Measurements from ENCODE around the gene PDZD2. TPM values are rescaled to one million over a fixed set of nuclear protein-coding genes. Genes with fewer than 3 reads are reported as not detected.
"Not testable (repeated sequence)": the region's sequence is repeated elsewhere in the genome, so short reads cannot be mapped to it uniquely, and the experiment has no call there.

Gene PDZD2
- not detected for total RNA-seq

- H3K27ac Mint-ChIP-seq: no peak within 1 kb of the TSS
- H3K4me3 Mint-ChIP-seq: peak within 1 kb of the TSS; percentile 68
- DNase-seq: peak; percentile 49
- H3K36me3 Mint-ChIP-seq (ENCODE audit: low read depth): no peaks in the 10 kb centered on the region
- POLR2A ChIA-PET: no interaction called here
- peaks cover 3% of the 10 kb centered on the region for H3K4me1 Mint-ChIP-seq
- no peaks in the 10 kb centered on the region for H3K9me3 Mint-ChIP-seq
- peaks cover 27% of the 10 kb centered on the region for H3K27me3 Mint-ChIP-seq
- CTCF ChIA-PET: interaction anchor here (0.7 to 1.3 kb wide), 6 partner anchors 7 to 454 kb away, joined by 3 to 5 read pairs (median 4); partner anchors contain the start of genes C5orf22 and DROSHA
Observed at GRCh38 chr5:31638748-31639418, at the start of gene PDZD2. Gene PDZD2 (plus strand): TSS chr5:31639131.

- Mint-ChIP-seq H3K36me3 (ENCODE audit: low read depth) (no peaks in the 10 kb centered on the region), H3K4me1 (no peaks in the 10 kb centered on the region), H3K9me3 (no peaks in the 10 kb centered on the region), H3K27ac (no peak overlapping the region), H3K27me3 (peaks cover 12% of the 10 kb centered on the region), H3K4me3 (no peak overlapping the region)
- DNase-seq: no peak
- POLR2A ChIA-PET: no interaction called here
- CTCF ChIA-PET: no interaction called here
Observed at GRCh38 chr5:31593665-31594064, 45.3 kb upstream of the PDZD2 start.

GRCh38 chr5:31596354-31596753, 42.6 kb upstream of the PDZD2 start:
- POLR2A ChIA-PET: no interaction called here
- Mint-ChIP-seq H3K27ac (no peak overlapping the region), H3K4me1 (no peaks in the 10 kb centered on the region), H3K9me3 (no peaks in the 10 kb centered on the region), H3K36me3 (ENCODE audit: low read depth) (no peaks in the 10 kb centered on the region), H3K4me3 (no peak overlapping the region), H3K27me3 (peaks cover 12% of the 10 kb centered on the region)
- CTCF ChIA-PET: no interaction called here
- DNase-seq: no peak

GRCh38 chr5:31598640-31599611, 40.0 kb upstream of the PDZD2 start:
- no peak overlapping the region for H3K27ac Mint-ChIP-seq
- no peak for DNase-seq
- no peaks in the 10 kb centered on the region for H3K4me1 Mint-ChIP-seq
- CTCF ChIA-PET: no interaction called here
- H3K27me3 Mint-ChIP-seq: peaks cover 11% of the 10 kb centered on the region
- no peaks in the 10 kb centered on the region for H3K36me3 Mint-ChIP-seq (ENCODE audit: low read depth)
- no peaks in the 10 kb centered on the region for H3K9me3 Mint-ChIP-seq
- H3K4me3 Mint-ChIP-seq: no peak overlapping the region
- POLR2A ChIA-PET: no interaction called here

- DNase-seq; POLR2A ChIA-PET; H3K36me3 Mint-ChIP-seq (ENCODE audit: low read depth); H3K4me3 Mint-ChIP-seq; H3K27me3 Mint-ChIP-seq; H3K27ac Mint-ChIP-seq; H3K9me3 Mint-ChIP-seq; H3K4me1 Mint-ChIP-seq; CTCF ChIA-PET: not testable (repeated sequence)
Observed at GRCh38 chr5:31602305-31602704, 36.6 kb upstream of the PDZD2 start.

- Mint-ChIP-seq H3K9me3 (no peaks in the 10 kb centered on the region), H3K4me3 (no peak overlapping the region), H3K27me3 (peaks cover 5% of the 10 kb centered on the region), H3K4me1 (no peaks in the 10 kb centered on the region), H3K27ac (no peak overlapping the region), H3K36me3 (ENCODE audit: low read depth) (no peaks in the 10 kb centered on the region)
- ChIA-PET POLR2A (no interaction called here), CTCF (interaction anchor here (0.7 to 1.1 kb wide), 2 partner anchors 9 kb away, joined by 3 to 5 read pairs; no protein-coding TSS in a partner anchor)
- DNase-seq: no peak
Observed at GRCh38 chr5:31604240-31604639, 34.7 kb upstream of the PDZD2 start.

- no peaks in the 10 kb centered on the region for H3K9me3 Mint-ChIP-seq
- H3K4me1 Mint-ChIP-seq: no peaks in the 10 kb centered on the region
- ChIA-PET CTCF (interaction anchor here (0.7 to 1.1 kb wide), 2 partner anchors 9 to 10 kb away, joined by 3 to 5 read pairs; no protein-coding TSS in a partner anchor), POLR2A (no interaction called here)
- H3K4me3 Mint-ChIP-seq: no peak overlapping the region
- no peaks in the 10 kb centered on the region for H3K36me3 Mint-ChIP-seq (ENCODE audit: low read depth)
- no peak overlapping the region for H3K27ac Mint-ChIP-seq
- DNase-seq: no peak
- H3K27me3 Mint-ChIP-seq: peaks cover 5% of the 10 kb centered on the region
Observed at GRCh38 chr5:31604644-31605043, 34.3 kb upstream of the PDZD2 start.

- Mint-ChIP-seq H3K9me3 (no peaks in the 10 kb centered on the region), H3K27ac (no peak overlapping the region)
Observed at GRCh38 chr5:31605920-31606319, 33.0 kb upstream of the PDZD2 start.

GRCh38 chr5:31607546-31607945, 31.4 kb upstream of the PDZD2 start:
- peaks cover 2% of the 10 kb centered on the region for H3K27me3 Mint-ChIP-seq
- ChIA-PET CTCF (no interaction called here), POLR2A (no interaction called here)
- DNase-seq: no peak
- no peaks in the 10 kb centered on the region for H3K36me3 Mint-ChIP-seq (ENCODE audit: low read depth)
- no peak overlapping the region for H3K4me3 Mint-ChIP-seq
- H3K4me1 Mint-ChIP-seq: no peaks in the 10 kb centered on the region
- no peak overlapping the region for H3K27ac Mint-ChIP-seq
- H3K9me3 Mint-ChIP-seq: no peaks in the 10 kb centered on the region

More at GRCh38 chr5:31605920-31606319, 33.0 kb upstream of the PDZD2 start:
- Mint-ChIP-seq H3K27me3 (peaks cover 5% of the 10 kb centered on the region), H3K36me3 (ENCODE audit: low read depth) (no peaks in the 10 kb centered on the region), H3K4me1 (no peaks in the 10 kb centered on the region), H3K4me3 (no peak overlapping the region)
- ChIA-PET CTCF (no interaction called here), POLR2A (no interaction called here)
- no peak for DNase-seq

- ChIA-PET CTCF (no interaction called here), POLR2A (no interaction called here)
- DNase-seq: no peak
Observed at GRCh38 chr5:31611002-31611401, 27.9 kb upstream of the PDZD2 start.

GRCh38 chr5:31613651-31614050, 25.3 kb upstream of the PDZD2 start:
- H3K9me3 Mint-ChIP-seq: no peaks in the 10 kb centered on the region
- H3K4me1 Mint-ChIP-seq: no peaks in the 10 kb centered on the region
- ChIA-PET CTCF (interaction anchor here (1.4 kb wide), 1 partner anchor 9 kb away, joined by 3 read pairs; no protein-coding TSS in a partner anchor), POLR2A (no interaction called here)
- no peaks in the 10 kb centered on the region for H3K36me3 Mint-ChIP-seq (ENCODE audit: low read depth)
- H3K4me3 Mint-ChIP-seq: no peak overlapping the region
- peaks cover 13% of the 10 kb centered on the region for H3K27me3 Mint-ChIP-seq
- no peak overlapping the region for H3K27ac Mint-ChIP-seq
- DNase-seq: no peak

More at GRCh38 chr5:31611002-31611401, 27.9 kb upstream of the PDZD2 start:
- Mint-ChIP-seq H3K4me3 (no peak overlapping the region), H3K27ac (no peak overlapping the region), H3K36me3 (ENCODE audit: low read depth) (no peaks in the 10 kb centered on the region), H3K9me3 (no peaks in the 10 kb centered on the region), H3K4me1 (no peaks in the 10 kb centered on the region), H3K27me3 (peaks cover 2% of the 10 kb centered on the region)

- ChIA-PET POLR2A (no interaction called here), CTCF (interaction anchor here (1.4 kb wide), 1 partner anchor 10 kb away, joined by 3 read pairs; no protein-coding TSS in a partner anchor)
- no peaks in the 10 kb centered on the region for H3K4me1 Mint-ChIP-seq
- DNase-seq: no peak
- H3K9me3 Mint-ChIP-seq: no peaks in the 10 kb centered on the region
- H3K36me3 Mint-ChIP-seq (ENCODE audit: low read depth): no peaks in the 10 kb centered on the region
- H3K27me3 Mint-ChIP-seq: peaks cover 13% of the 10 kb centered on the region
- no peak overlapping the region for H3K4me3 Mint-ChIP-seq
- H3K27ac Mint-ChIP-seq: no peak overlapping the region
Observed at GRCh38 chr5:31614151-31615020, 24.5 kb upstream of the PDZD2 start.

- Mint-ChIP-seq H3K36me3 (ENCODE audit: low read depth) (no peaks in the 10 kb centered on the region), H3K27me3 (peaks cover 13% of the 10 kb centered on the region), H3K4me1 (no peaks in the 10 kb centered on the region), H3K27ac (no peak overlapping the region), H3K9me3 (no peaks in the 10 kb centered on the region), H3K4me3 (no peak overlapping the region)
- no peak for DNase-seq
- ChIA-PET POLR2A (no interaction called here), CTCF (interaction anchor here (0.6 kb wide), 1 partner anchor 476 kb away, joined by 3 read pairs; no protein-coding TSS in a partner anchor)
Observed at GRCh38 chr5:31617867-31618266, 21.1 kb upstream of the PDZD2 start.
